Measurements from ENCODE around the gene AKAP6.

DNA sequence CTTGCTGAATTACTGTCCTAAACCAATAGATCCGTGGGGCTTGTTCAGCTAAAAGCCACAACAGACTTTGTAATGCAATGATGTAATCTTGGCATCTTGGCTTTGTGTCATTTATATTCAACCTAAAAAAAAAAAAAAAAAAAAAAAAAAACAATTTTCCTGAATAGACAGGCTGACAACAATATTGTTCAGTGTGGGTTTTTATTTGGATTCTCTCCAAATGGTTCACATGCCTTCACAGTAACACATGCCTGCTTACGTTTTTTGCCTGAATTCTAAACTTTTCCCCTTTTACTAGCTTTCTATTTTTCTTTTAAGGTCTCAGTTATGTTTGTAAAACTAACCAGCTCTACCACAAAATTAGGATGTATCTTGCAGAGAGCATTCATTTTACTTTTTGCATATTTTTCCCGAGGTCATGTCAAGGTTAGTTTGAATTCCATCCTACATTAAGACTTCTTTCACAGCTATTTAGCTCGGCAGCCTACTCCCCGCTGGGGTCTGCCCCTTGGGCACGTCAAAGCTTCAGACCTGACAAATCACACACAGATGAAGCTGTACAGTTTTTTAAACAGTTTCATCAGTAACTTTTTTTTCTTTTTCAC, 395.9 kb downstream of the AKAP6 start:
- TF ChIP-seq, protein P1, sequence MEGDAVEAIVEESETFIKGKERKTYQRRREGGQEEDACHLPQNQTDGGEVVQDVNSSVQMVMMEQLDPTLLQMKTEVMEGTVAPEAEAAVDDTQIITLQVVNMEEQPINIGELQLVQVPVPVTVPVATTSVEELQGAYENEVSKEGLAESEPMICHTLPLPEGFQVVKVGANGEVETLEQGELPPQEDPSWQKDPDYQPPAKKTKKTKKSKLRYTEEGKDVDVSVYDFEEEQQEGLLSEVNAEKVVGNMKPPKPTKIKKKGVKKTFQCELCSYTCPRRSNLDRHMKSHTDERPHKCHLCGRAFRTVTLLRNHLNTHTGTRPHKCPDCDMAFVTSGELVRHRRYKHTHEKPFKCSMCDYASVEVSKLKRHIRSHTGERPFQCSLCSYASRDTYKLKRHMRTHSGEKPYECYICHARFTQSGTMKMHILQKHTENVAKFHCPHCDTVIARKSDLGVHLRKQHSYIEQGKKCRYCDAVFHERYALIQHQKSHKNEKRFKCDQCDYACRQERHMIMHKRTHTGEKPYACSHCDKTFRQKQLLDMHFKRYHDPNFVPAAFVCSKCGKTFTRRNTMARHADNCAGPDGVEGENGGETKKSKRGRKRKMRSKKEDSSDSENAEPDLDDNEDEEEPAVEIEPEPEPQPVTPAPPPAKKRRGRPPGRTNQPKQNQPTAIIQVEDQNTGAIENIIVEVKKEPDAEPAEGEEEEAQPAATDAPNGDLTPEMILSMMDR (IDR thresholded peaks at IDR 0.05), result no peak
- TF ChIP-seq POLR2A (IDR thresholded peaks at IDR 0.05), result no peak

All from right lobe of liver (tissue), 4 donors.